Neural progenitor cell (in vitro differentiated cells): ENCODE data around the gene PPP6C. TPM values are rescaled to one million over a fixed set of nuclear protein-coding genes. Genes with fewer than 3 reads are reported as not detected.

Source experiments
- DNase-seq: peaks from one replicate; pipeline ENCODE4 v3.0.0-alpha.2; 2016; ENCODE audit warnings: low spot score
- H2AFZ ChIP-seq: fragments of 200-600 bp; sonication (generic); replicated peaks from 2 replicates; pipeline ENCODE4 v1.6.1; 2016; ENCODE audit warnings: antibody characterized with exemption
- H3F3A ChIP-seq: fragments of 200-600 bp; sonication (generic); 2 replicates; pipeline ENCODE4 v1.6.1; 2016; ENCODE audit warnings: antibody characterized with exemption, low read depth
- H3K27ac ChIP-seq: fragments of 200-600 bp; sonication (generic); 2 replicates; pipeline ENCODE4 v1.5.1; 2016; ENCODE audit warnings: mild to moderate bottlenecking
- H3K27me3 ChIP-seq: fragments of 200-600 bp; sonication (generic); 2 replicates; pipeline ENCODE4 v1.6.1; 2016; ENCODE audit warnings: mild to moderate bottlenecking, moderate library complexity
- H3K36me3 ChIP-seq: fragments of 200-600 bp; sonication (generic); 2 replicates; pipeline ENCODE4 v1.5.1; 2016
- H3K4me1 ChIP-seq: fragments of 200-600 bp; sonication (generic); 2 replicates; pipeline ENCODE4 v1.6.1; 2016; ENCODE audit warnings: mixed run types
- H3K4me2 ChIP-seq: fragments of 200-600 bp; sonication (generic); 2 replicates; pipeline ENCODE4 v1.6.1; 2016
- H3K4me3 ChIP-seq: fragments of 200-600 bp; sonication (generic); 2 replicates; pipeline ENCODE4 v1.5.1; 2016
- H3K79me2 ChIP-seq: fragments of 200-600 bp; sonication (generic); 2 replicates; pipeline ENCODE4 v1.6.1; 2016; ENCODE audit warnings: low read depth
- H3K9ac ChIP-seq: fragments of 200-600 bp; sonication (generic); 2 replicates; pipeline ENCODE4 v1.6.1; 2016
- H3K9me3 ChIP-seq: fragments of 200-600 bp; sonication (generic); 2 replicates; pipeline ENCODE4 v1.5.1; 2016; ENCODE audit warnings: low read depth
- H4K20me1 ChIP-seq: fragments of 200-600 bp; sonication (generic); 2 replicates; pipeline ENCODE4 v1.6.1; 2016; ENCODE audit warnings: low read depth
- H3K27ac Mint-ChIP-seq: 3 replicates; pipeline ENCODE4 v1.8.0; 2021; ENCODE audit warnings: mixed read lengths
- H3K27me3 Mint-ChIP-seq: 2 replicates; pipeline ENCODE4 v1.8.0; 2022; ENCODE audit warnings: low read depth, mild to moderate bottlenecking, inconsistent platforms, moderate library complexity, mixed read lengths; ENCODE audit not compliant: insufficient read depth
- H3K36me3 Mint-ChIP-seq: 3 replicates; pipeline ENCODE4 v1.8.0; 2021; ENCODE audit warnings: mixed read lengths
- H3K4me1 Mint-ChIP-seq: 3 replicates; pipeline ENCODE4 v1.8.0; 2021; ENCODE audit warnings: mixed read lengths
- H3K4me3 Mint-ChIP-seq: 3 replicates; pipeline ENCODE4 v1.8.0; 2021; ENCODE audit warnings: mild to moderate bottlenecking, moderate library complexity, mixed read lengths
- H3K9me3 Mint-ChIP-seq: 3 replicates; pipeline ENCODE4 v1.8.0; 2020; ENCODE audit warnings: mixed read lengths
- EZH2 ChIP-seq: fragments of 200-600 bp; sonication (generic); IDR thresholded peaks from 2 replicates; pipeline ENCODE4 v1.6.1; 2017; ENCODE audit warnings: antibody characterized with exemption, mild to moderate bottlenecking, moderate library complexity
- EZH2phosphoT487 ChIP-seq: fragments of 200-600 bp; sonication (generic); IDR thresholded peaks from 2 replicates; pipeline ENCODE4 v1.6.1; 2017; ENCODE audit warnings: antibody characterized with exemption
- total RNA-seq: library from RNA; depleted of rRNA; stranded (reverse); fragments of >200 nt; gene quantifications from 2 replicates; pipeline ENCODE4 v1.2.3, GENCODE V29; 2015; ENCODE audit warnings: low replicate concordance
- TF ChIP-seq, protein P1 (sequence below): fragments of 200-600 bp; sonication (generic); IDR thresholded peaks from 2 replicates; pipeline ENCODE4 v1.5.1; 2017; ENCODE audit warnings: antibody characterized with exemption, mild to moderate bottlenecking

PPP6C gene
- total RNA-seq, 1 donor from 2014 or later: 61.7 TPM

- H3K36me3 ChIP-seq: peaks cover 4% of the 10 kb centered on the region
- no peak overlapping the region for H3K4me3 Mint-ChIP-seq
- no peak overlapping the region for H3K9ac ChIP-seq
- no peaks in the 10 kb centered on the region for H3K9me3 Mint-ChIP-seq
- no peaks in the 10 kb centered on the region for H3K4me1 Mint-ChIP-seq
- TF ChIP-seq EZH2 (no peak), EZH2phosphoT487 (no peak)
- TF ChIP-seq, protein P1, sequence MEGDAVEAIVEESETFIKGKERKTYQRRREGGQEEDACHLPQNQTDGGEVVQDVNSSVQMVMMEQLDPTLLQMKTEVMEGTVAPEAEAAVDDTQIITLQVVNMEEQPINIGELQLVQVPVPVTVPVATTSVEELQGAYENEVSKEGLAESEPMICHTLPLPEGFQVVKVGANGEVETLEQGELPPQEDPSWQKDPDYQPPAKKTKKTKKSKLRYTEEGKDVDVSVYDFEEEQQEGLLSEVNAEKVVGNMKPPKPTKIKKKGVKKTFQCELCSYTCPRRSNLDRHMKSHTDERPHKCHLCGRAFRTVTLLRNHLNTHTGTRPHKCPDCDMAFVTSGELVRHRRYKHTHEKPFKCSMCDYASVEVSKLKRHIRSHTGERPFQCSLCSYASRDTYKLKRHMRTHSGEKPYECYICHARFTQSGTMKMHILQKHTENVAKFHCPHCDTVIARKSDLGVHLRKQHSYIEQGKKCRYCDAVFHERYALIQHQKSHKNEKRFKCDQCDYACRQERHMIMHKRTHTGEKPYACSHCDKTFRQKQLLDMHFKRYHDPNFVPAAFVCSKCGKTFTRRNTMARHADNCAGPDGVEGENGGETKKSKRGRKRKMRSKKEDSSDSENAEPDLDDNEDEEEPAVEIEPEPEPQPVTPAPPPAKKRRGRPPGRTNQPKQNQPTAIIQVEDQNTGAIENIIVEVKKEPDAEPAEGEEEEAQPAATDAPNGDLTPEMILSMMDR: no peak
- H3K27me3 ChIP-seq: no peaks in the 10 kb centered on the region
- H3K27ac Mint-ChIP-seq: no peak overlapping the region
- no peak overlapping the region for H3K4me3 ChIP-seq
- H3K27me3 Mint-ChIP-seq: peaks cover 2% of the 10 kb centered on the region
- no peak overlapping the region for H2AFZ ChIP-seq
- no peaks in the 10 kb centered on the region for H3F3A ChIP-seq
- no peak overlapping the region for H3K4me2 ChIP-seq
- DNase-seq: no peak
- no peaks in the 10 kb centered on the region for H3K9me3 ChIP-seq
- no peaks in the 10 kb centered on the region for H4K20me1 ChIP-seq
- no peaks in the 10 kb centered on the region for H3K4me1 ChIP-seq
- H3K27ac ChIP-seq: no peak overlapping the region
- H3K79me2 ChIP-seq: no peaks in the 10 kb centered on the region
- H3K36me3 Mint-ChIP-seq: peaks cover 2% of the 10 kb centered on the region
Observed at GRCh38 chr9:125218621-125219020, 29.0 kb upstream of the PPP6C start.

DNA sequence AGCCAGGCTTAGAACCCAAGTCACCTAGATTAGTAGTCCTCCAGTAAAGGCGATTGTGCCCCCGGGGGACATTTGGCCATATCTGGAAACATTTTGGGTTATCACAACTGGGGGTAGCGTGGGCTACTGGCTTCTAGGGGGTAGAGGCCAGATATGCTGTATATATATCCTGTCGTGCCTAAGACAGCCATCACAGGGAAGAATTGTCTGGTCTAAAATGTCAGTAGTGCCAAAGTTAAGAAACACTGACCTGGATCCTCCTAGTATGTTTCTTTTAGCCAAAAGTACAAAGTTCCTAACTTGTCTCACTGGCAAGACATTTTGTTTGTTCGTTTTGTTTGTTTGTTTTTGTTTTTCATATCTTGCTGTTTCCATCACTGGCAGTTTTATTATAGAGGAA lies 24.6 kb upstream of the PPP6C start:
- no peak overlapping the region for H3K4me3 ChIP-seq
- H3K4me3 Mint-ChIP-seq: no peak overlapping the region
- no peaks in the 10 kb centered on the region for H3K9me3 ChIP-seq
- no peaks in the 10 kb centered on the region for H3K27me3 Mint-ChIP-seq
- H3K36me3 ChIP-seq: peaks cover 4% of the 10 kb centered on the region
- DNase-seq: no peak
- H3K4me1 Mint-ChIP-seq: no peaks in the 10 kb centered on the region
- H3K36me3 Mint-ChIP-seq: peaks cover 5% of the 10 kb centered on the region
- no peaks in the 10 kb centered on the region for H3K79me2 ChIP-seq
- H3K4me1 ChIP-seq: no peaks in the 10 kb centered on the region
- no peaks in the 10 kb centered on the region for H3K27me3 ChIP-seq
- no peak overlapping the region for H3K4me2 ChIP-seq
- H3K27ac Mint-ChIP-seq: no peak overlapping the region
- H4K20me1 ChIP-seq: no peaks in the 10 kb centered on the region
- no peak overlapping the region for H3K9ac ChIP-seq
- TF ChIP-seq, protein P1: no peak
- no peak for TF ChIP-seq EZH2
- no peak for TF ChIP-seq EZH2phosphoT487
- H3K27ac ChIP-seq: no peak overlapping the region
- no peak overlapping the region for H2AFZ ChIP-seq
- H3K9me3 Mint-ChIP-seq: no peaks in the 10 kb centered on the region
- no peaks in the 10 kb centered on the region for H3F3A ChIP-seq

DNA sequence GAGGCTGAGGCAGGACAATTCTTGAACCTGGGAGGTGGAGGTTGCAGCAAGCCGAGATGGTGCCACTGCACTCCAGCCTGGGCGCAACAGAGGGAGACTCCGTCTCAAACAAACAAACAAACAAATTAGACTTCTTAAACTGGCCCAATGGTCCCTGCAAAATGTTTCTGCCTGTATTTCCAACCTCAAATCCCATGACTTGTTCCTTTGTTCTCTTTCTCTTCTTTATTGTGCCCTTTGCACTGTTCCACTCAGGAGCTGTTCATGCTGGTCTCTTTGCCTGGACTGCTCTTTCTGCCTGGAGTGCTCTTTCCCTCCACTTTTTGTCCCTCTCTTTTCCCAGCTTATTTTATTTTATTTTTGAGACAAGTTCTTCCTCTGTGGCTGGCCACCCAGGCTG lies 14.9 kb upstream of the PPP6C start:
- no peak overlapping the region for H2AFZ ChIP-seq
- Mint-ChIP-seq H3K9me3 (no peaks in the 10 kb centered on the region), H3K27ac (no peak overlapping the region)

More for the DNA sequence above, 14.9 kb upstream of the PPP6C start:
- peaks cover 2% of the 10 kb centered on the region for H3K27me3 Mint-ChIP-seq
- Histone ChIP-seq H4K20me1 (no peaks in the 10 kb centered on the region), H3K9ac (no peak overlapping the region), H3K4me1 (peaks cover 5% of the 10 kb centered on the region), H3K4me3 (no peak overlapping the region), H3K36me3 (no peaks in the 10 kb centered on the region), H3K79me2 (peaks cover 6% of the 10 kb centered on the region), H3F3A (peaks cover 17% of the 10 kb centered on the region), H3K27ac (no peak overlapping the region), H3K27me3 (no peaks in the 10 kb centered on the region), H3K9me3 (no peaks in the 10 kb centered on the region), H3K4me2 (no peak overlapping the region)
- no peak overlapping the region for H3K4me3 Mint-ChIP-seq
- H3K4me1 Mint-ChIP-seq: peaks cover 9% of the 10 kb centered on the region
- peaks cover 10% of the 10 kb centered on the region for H3K36me3 Mint-ChIP-seq
- DNase-seq: no peak
- TF ChIP-seq EZH2 (no peak), EZH2phosphoT487 (no peak)
- TF ChIP-seq, protein P1: no peak
